H1 (cell line): ENCODE measurements around the gene DNAI2. TPM values are rescaled to one million over a fixed set of nuclear protein-coding genes. Genes with fewer than 3 reads are reported as not detected.

Experiments used
- CEBPB ChIP-seq: IDR thresholded peaks from 2 replicates; pipeline ENCODE4 v1.6.1; 2012; ENCODE audit warnings: low read depth, low read length
- JUN ChIP-seq: IDR thresholded peaks from 2 replicates; pipeline ENCODE4 v1.6.1; 2011; ENCODE audit warnings: low read depth, mild to moderate bottlenecking, improper control_type of control experiment, low read length
- NANOG ChIP-seq: IDR thresholded peaks from 2 replicates; pipeline ENCODE4 v1.6.1; 2011; ENCODE audit warnings: low read length, low read depth, mild to moderate bottlenecking, inconsistent platforms; ENCODE audit not compliant: insufficient read depth, poor library complexity, severe bottlenecking
- RAD21 ChIP-seq, 2 experiments: IDR thresholded peaks in 1 of 2; conservative IDR thresholded peaks in 1 of 2; 2 replicates each; pipeline ENCODE4 v1.6.1; 2011; ENCODE audit warnings: low read depth in 2 of 2, low read length in 2 of 2, improper control_type of control experiment in 1 of 2, inconsistent platforms in 1 of 2, mild to moderate bottlenecking in 1 of 2, moderate library complexity in 1 of 2
- polyA plus RNA-seq, 7 experiments: library from polyadenylated mRNA; depleted of rRNA in 3 of 7; stranded (reverse) in 5 of 7; unstranded in 2 of 7; fragments of >200 nt in 5 of 7; fragments of 200-250 nt in 2 of 7; gene quantifications; 1 replicate in 5 of 7; 2 replicates in 1 of 7; 4 replicates in 1 of 7; pipeline versions ENCODE4 v1.2.1 to v1.2.3, GENCODE V29; 2011 to 2013; ENCODE audit warnings: missing spikeins in 2 of 7, mixed read lengths in 2 of 7
- total RNA-seq: library from RNA; stranded (reverse); fragmentation: NEBNext Ultra II Directional; extraction: Animal tissue kit (Norgen Biotek cat#: 25700); gene quantifications from 2 replicates; pipeline ENCODE4 v1.2.1, GENCODE V29; 2021
- TF ChIP-seq, protein P1 (sequence below): IDR thresholded peaks from 2 replicates; pipeline ENCODE4 v1.6.1; 2011; ENCODE audit warnings: low read depth, mild to moderate bottlenecking, low read length; ENCODE audit not compliant: insufficient read depth

The DNAI2 gene
- total and polyA plus RNA-seq, 2 of the 8 experiments (the other 6 are each of a cell fraction or from before 2014, with no cell fraction given), result 0.08 to 0.15 TPM

- TF ChIP-seq RAD21 (IDR thresholded peaks at IDR 0.05 in 1 of 2, conservative IDR thresholded peaks at IDR 0.05 in 1 of 2; ENCODE audit: low read depth in 2 of 2, low read length in 2 of 2) (no peak), JUN (no peak), CEBPB (no peak), NANOG (no peak)
- TF ChIP-seq, protein P1, sequence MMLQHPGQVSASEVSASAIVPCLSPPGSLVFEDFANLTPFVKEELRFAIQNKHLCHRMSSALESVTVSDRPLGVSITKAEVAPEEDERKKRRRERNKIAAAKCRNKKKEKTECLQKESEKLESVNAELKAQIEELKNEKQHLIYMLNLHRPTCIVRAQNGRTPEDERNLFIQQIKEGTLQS, result no peak
These were observed 39.5 kb upstream of the DNAI2 start (continued) for GRCh38 chr17:74234486-74234885.
